ENCODE measurements around the gene STXBP6. TPM values are rescaled to one million over a fixed set of nuclear protein-coding genes. Genes with fewer than 3 reads are reported as not detected.

The STXBP6 gene
- total and polyA plus RNA-seq, 2 of the 13 experiments (the other 11 are each of a cell fraction or from before 2014, with no cell fraction given), result 35.3 to 42.8 TPM

- TF ChIP-seq BORCS8-MEF2B (CRISPR knock-in tag; IDR thresholded peaks at IDR 0.05), result 0 out of 2 replicates have a peak, but pooled peaks have one; percentile 19
- 0 out of 2 replicates have a peak, but pooled peaks have one; percentile 20 for TF ChIP-seq ZNF879 (CRISPR knock-in tag; IDR thresholded peaks at IDR 0.05)
- TF ChIP-seq ZNF788 (CRISPR knock-in tag; IDR thresholded peaks at IDR 0.05; ENCODE audit: borderline replicate concordance), result 0 out of 2 replicates have a peak, but pooled peaks have one; percentile 59
- 0 out of 2 replicates have a peak, but pooled peaks have one; percentile 43 for TF ChIP-seq FUBP1 (CRISPR knock-in tag; IDR thresholded peaks at IDR 0.05; ENCODE audit: borderline replicate concordance)
- TF ChIP-seq KLF11 (CRISPR knock-in tag; IDR thresholded peaks at IDR 0.05), result no peak
- no peak for TF ChIP-seq ATF6 (CRISPR knock-in tag; conservative IDR thresholded peaks at IDR 0.05)
- TF ChIP-seq ZFP36L2 (CRISPR knock-in tag; IDR thresholded peaks at IDR 0.05), result no peak
- TF ChIP-seq HOXA7 (CRISPR knock-in tag; IDR thresholded peaks at IDR 0.05), result no peak
- TF ChIP-seq ZNF747 (CRISPR knock-in tag; IDR thresholded peaks at IDR 0.05; ENCODE audit: borderline replicate concordance), result no peak; the same call in 1 of the 2 replicates
- no peak for TF ChIP-seq RFXAP (CRISPR knock-in tag; IDR thresholded peaks at IDR 0.05; ENCODE audit: borderline replicate concordance)
- no peak for TF ChIP-seq ZNF652 (CRISPR knock-in tag; IDR thresholded peaks at IDR 0.05; ENCODE audit: borderline replicate concordance, low read depth)
- TF ChIP-seq ZNF629 (CRISPR knock-in tag; conservative IDR thresholded peaks at IDR 0.05), result no peak
- TF ChIP-seq ZNF670 (CRISPR knock-in tag; IDR thresholded peaks at IDR 0.05; ENCODE audit: borderline replicate concordance), result no peak
- no peak for TF ChIP-seq ZFP37 (CRISPR knock-in tag; IDR thresholded peaks at IDR 0.05; ENCODE audit: borderline replicate concordance)
- TF ChIP-seq FOXK1 (CRISPR knock-in tag; IDR thresholded peaks at IDR 0.05; ENCODE audit: borderline replicate concordance, low read depth), result no peak
- no peak for TF ChIP-seq E2F2 (CRISPR knock-in tag; IDR thresholded peaks at IDR 0.05; ENCODE audit: borderline replicate concordance)
- no peak for TF ChIP-seq SRSF4 (IDR thresholded peaks at IDR 0.05; ENCODE audit: low read depth, low read length, poor library complexity, severe bottlenecking)
- peak; percentile 71; the same call in 1 of the 2 replicates for TF ChIP-seq ZNF430 (CRISPR knock-in tag; IDR thresholded peaks at IDR 0.05)
- 0 out of 2 replicates have a peak, but pooled peaks have one; percentile 16 for TF ChIP-seq ZSCAN31 (CRISPR knock-in tag; IDR thresholded peaks at IDR 0.05; ENCODE audit: low read depth)
- 0 out of 2 replicates have a peak, but pooled peaks have one; percentile 29 for TF ChIP-seq ZNF691 (CRISPR knock-in tag; IDR thresholded peaks at IDR 0.05; ENCODE audit: borderline replicate concordance, low read depth)
- no peak for TF ChIP-seq SNAPC2 (CRISPR knock-in tag; IDR thresholded peaks at IDR 0.05)
- TF ChIP-seq U2AF2 (IDR thresholded peaks at IDR 0.05; ENCODE audit: low read depth, low read length), result no peak
- TF ChIP-seq PLRG1 (conservative IDR thresholded peaks at IDR 0.05), result no peak
- TF ChIP-seq NAIF1 (CRISPR knock-in tag; IDR thresholded peaks at IDR 0.05; ENCODE audit: borderline replicate concordance), result no peak
Measured at GRCh38 chr14:24909523-24910302, 140.2 kb downstream of the STXBP6 start (continued).

Data from HepG2 (cell line).